Gastroesophageal sphincter (tissue), 3 donors: ENCODE measurements around the gene FAM53B.

Experiments used
- CTCF ChIP-seq, 4 experiments: fragments of 200-600 bp in 2 of 4; fragments of 450-650 bp in 2 of 4; sonication (generic) in 1 of 4; IDR thresholded peaks; one replicate each; pipeline ENCODE4 v1.5.1; 2017 to 2019; ENCODE audit warnings: antibody characterized with exemption in 4 of 4, mild to moderate bottlenecking in 2 of 4, moderate library complexity in 2 of 4
- POLR2A ChIP-seq, 2 donors: fragments of 450-650 bp; IDR thresholded peaks; one replicate each; pipeline ENCODE4 v1.6.1; 2017; ENCODE audit warnings: antibody characterized with exemption in 2 of 2, mild to moderate bottlenecking in 2 of 2, moderate library complexity in 1 of 2

- TF ChIP-seq CTCF (IDR thresholded peaks at IDR 0.05) (no peak), POLR2A (IDR thresholded peaks at IDR 0.05) (no peak)
Observed at GRCh38 chr10:124643330-124644009, 100.7 kb downstream of the FAM53B start.
